ENCODE measurements around the gene KXD1. TPM values are rescaled to one million over a fixed set of nuclear protein-coding genes. Genes with fewer than 3 reads are reported as not detected.

Gene KXD1
- total and polyA plus RNA-seq, 7 experiments from 2014 or later = 70.3 to 108 (median 78.5) TPM

DNA sequence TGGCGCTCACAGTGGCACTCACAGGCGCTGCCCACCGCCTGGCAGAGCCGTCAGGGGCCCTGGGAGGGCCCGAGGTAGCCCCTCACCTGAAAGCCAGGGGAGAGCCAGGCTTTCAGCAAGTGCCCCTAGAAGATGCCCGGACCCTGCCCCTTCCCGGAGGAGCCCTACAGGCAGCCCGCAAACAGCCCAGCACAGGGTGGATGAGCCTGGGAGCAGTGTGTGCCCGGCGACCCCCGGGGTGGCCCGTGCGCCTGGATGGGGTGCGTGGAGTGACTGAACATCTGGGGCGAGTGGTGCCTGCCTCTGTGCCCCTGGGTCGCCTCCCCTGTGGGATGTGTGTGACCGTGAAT lies 47.5 kb downstream of the KXD1 start:
- no peaks in the 10 kb centered on the region for H3K36me3 ChIP-seq (ENCODE audit: control insufficient read depth in 2 of 3, insufficient read depth in 3 of 3, low read length in 3 of 3)
- CTCF ChIA-PET = no interaction called here
- Mint-ChIP-seq H3K4me1 (peaks cover 2 to 26% (median 13%) of the 10 kb centered on the region in 7 donors), H3K27ac (peak overlapping the region in 1 of 9 donors; percentile 67), H3K9me3 (peaks cover 0 to 3% (median 0%) of the 10 kb centered on the region in 11 donors), H3K36me3 (peaks cover 0 to 4% (median 0%) of the 10 kb centered on the region in 5 donors), H3K27me3 (peaks cover 47 to 70% (median 60%) of the 10 kb centered on the region in 5 donors), H3K4me3 (peak overlapping the region; percentile 3 to 82 (median 47))
- no peaks in the 10 kb centered on the region for H3K4me1 ChIP-seq (ENCODE audit: control insufficient read depth in 2 of 2, insufficient read depth in 2 of 2, low read length in 2 of 2)
- intact Hi-C loops (cut with micrococcal nuclease) = no loop called here
- DNase-seq = no peak
- POLR2A ChIA-PET = no interaction called here
- H3K9me3 ChIP-seq (ENCODE audit: control insufficient read depth in 2 of 3, low read length in 3 of 3) = no peaks in the 10 kb centered on the region
- H3K27ac ChIP-seq (ENCODE audit: low read depth, low read length) = no peak overlapping the region
- H3K27me3 ChIP-seq (ENCODE audit: control insufficient read depth in 2 of 2, insufficient read depth in 2 of 2, low read length in 2 of 2) = peaks cover 4 to 26% of the 10 kb centered on the region in 2 donors
- no peak for ATAC-seq
- no peak overlapping the region for H3K4me3 ChIP-seq (ENCODE audit: low read length)

DNA sequence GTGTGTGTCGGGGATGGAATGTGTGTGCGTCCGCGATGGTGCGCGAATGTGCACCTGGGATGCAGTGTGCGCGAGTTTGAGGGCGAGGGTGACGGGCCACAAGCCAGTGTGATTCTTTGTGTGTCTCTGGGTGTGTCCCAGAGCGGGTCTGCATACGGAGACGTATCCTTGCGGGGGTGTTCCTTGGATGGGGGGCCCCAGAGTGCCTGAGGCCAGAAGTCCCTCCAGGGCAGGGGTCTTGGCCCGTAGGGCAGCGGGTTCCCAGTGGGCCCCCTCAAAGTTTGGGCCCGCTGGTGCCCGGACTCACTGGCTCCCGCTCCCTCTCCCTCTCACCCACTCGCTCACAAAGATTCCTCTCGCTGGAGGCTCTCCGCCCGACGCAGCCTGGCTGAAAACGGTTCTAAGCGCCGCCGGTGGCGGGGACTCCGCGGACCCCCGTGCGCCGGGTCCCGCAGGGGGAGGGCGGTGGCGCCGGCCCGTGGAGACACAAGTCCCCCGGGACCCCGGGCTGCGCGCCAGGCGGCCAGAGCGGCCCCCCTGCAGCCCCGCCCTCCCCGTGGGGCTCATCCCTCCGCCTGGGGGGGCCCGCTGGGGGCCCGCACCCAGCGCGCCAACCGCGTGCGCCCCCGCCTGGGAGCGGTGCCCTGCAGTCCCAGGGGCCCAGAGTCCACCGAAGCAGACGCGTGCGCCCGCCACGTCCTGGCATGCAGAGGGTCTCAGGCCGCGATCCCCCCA lies 48.0 kb downstream of the KXD1 start:
- Mint-ChIP-seq H3K4me3 (peak overlapping the region; percentile 3 to 82 (median 47)), H3K36me3 (peaks cover 0 to 4% (median 0%) of the 10 kb centered on the region in 5 donors), H3K27me3 (peaks cover 47 to 73% (median 63%) of the 10 kb centered on the region in 5 donors), H3K4me1 (peaks cover 2 to 26% (median 13%) of the 10 kb centered on the region in 7 donors), H3K9me3 (peaks cover 0 to 3% (median 0%) of the 10 kb centered on the region in 11 donors), H3K27ac (peak overlapping the region in 1 of 9 donors; percentile 67)
- Histone ChIP-seq H3K9me3 (ENCODE audit: control insufficient read depth in 2 of 3, low read length in 3 of 3) (no peaks in the 10 kb centered on the region), H3K27ac (ENCODE audit: low read depth, low read length) (no peak overlapping the region), H3K36me3 (ENCODE audit: control insufficient read depth in 2 of 3, insufficient read depth in 3 of 3, low read length in 3 of 3) (no peaks in the 10 kb centered on the region), H3K27me3 (ENCODE audit: control insufficient read depth in 2 of 2, insufficient read depth in 2 of 2, low read length in 2 of 2) (peaks cover 4 to 30% of the 10 kb centered on the region in 2 donors), H3K4me3 (ENCODE audit: low read length) (no peak overlapping the region), H3K4me1 (ENCODE audit: control insufficient read depth in 2 of 2, insufficient read depth in 2 of 2, low read length in 2 of 2) (no peaks in the 10 kb centered on the region)
- no peak for ATAC-seq
- intact Hi-C loops (cut with micrococcal nuclease) = no loop called here
- ChIA-PET CTCF (no interaction called here), POLR2A (no interaction called here)
- no peak for DNase-seq

DNA sequence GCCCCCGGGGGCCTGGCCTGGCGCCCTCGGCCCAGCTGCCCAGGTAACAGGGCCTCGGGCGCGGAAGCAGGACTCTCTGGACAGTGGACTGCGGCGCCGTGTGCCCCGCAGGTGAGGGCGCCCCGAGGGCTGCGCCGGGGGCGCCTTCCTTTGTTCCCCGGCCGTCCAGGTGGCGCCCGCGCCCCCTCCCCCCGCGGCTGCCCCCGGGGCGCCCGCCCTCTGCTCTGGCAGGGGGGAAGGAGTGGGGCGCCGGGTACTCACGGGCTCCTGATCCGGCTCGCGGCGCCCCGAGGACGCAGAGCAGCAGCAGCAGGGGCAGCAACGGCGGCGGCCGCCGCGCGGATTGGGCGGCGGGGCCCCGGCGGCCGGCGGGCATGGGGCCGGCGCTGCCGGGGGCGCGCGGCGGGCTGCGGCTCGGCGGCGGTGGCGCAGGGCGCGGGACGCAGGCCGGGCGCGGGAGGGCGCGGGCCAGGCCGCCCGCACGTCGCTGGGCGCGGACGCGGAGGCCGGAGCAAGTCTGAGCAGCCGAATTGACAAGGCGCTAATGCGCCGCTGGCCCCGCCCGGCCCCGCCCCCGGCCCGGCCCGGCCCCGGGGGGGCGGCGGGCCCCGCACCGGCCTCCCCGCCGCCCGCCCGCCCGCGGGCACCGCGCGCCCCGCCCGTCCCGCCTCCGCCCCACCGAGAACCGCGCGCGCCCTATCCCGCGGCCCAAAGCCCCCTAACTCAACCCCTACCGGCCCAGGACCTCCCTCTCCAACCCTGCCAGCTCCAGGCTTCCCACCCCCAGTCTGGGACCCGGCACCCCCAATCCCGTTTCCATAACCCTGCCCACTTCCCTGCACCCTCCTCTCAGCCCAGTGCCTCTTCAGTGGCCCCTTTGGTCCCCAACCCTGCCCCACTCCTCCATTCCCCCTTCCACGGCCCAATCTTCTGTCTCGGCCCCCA lies 48.9 kb downstream of the KXD1 start, which contains the start of gene CRLF1:
Gene CRLF1 (minus strand): TSS at position 519 of the 945 bp plus-strand sequence. CDS start 143 bp downstream, at position 376.
- peaks cover 0 to 5% of the 10 kb centered on the region in 2 donors for H3K4me1 ChIP-seq (ENCODE audit: control insufficient read depth in 2 of 2, insufficient read depth in 2 of 2, low read length in 2 of 2)
- ATAC-seq = no peak

DNA sequence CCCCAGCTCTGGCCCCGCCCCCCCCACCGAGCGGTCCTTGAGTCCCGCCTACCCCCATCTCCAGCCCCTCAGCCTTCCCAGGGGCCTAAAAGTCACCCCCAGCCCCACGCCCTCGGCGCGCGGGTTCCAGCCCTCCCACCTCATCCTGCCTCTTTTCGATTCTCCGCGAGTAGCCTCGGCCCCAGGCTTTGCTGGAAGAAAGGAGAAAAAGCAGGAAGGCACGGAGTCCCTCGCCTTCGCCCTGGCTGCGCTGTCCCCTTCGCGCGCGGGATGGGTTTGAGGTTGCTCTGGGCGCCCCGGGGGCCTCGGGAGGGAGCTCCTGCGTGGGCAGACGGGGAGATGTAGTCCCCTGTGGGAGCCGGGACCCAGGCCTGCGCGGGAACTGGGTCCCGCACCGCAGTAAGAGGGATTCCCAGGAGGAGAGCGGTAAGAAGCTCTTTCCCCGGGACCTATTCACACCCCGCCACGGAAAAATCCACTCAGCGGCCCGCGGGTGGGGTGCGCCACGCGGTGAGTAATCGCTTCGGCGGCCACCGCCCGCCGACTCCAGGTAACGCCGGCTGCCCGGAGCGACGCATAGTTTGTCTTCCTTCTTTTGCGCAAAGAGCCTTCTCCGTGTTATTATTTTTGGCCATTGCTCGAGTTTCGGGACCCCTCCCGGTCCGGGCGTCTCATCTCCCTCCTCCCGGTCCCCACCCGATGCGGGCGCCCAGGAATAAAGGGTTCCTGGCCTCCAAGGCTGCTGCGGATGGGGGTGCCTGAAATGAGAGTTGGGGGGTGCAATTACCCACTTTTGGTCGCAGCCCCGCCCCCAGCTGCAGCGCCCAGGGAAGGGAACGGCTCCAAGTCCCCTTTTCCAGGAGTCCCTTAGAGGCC lies 49.8 kb downstream of the KXD1 start:
- ChIA-PET POLR2A (no interaction called here), CTCF (no interaction called here)
- Histone ChIP-seq H3K27ac (ENCODE audit: low read depth, low read length) (no peak overlapping the region), H3K4me3 (ENCODE audit: low read length) (no peak overlapping the region), H3K9me3 (ENCODE audit: control insufficient read depth in 2 of 3, low read length in 3 of 3) (no peaks in the 10 kb centered on the region), H3K36me3 (ENCODE audit: control insufficient read depth in 2 of 3, insufficient read depth in 3 of 3, low read length in 3 of 3) (no peaks in the 10 kb centered on the region), H3K4me1 (ENCODE audit: control insufficient read depth in 2 of 2, insufficient read depth in 2 of 2, low read length in 2 of 2) (peaks cover 7 to 11% of the 10 kb centered on the region in 2 donors), H3K27me3 (ENCODE audit: control insufficient read depth in 2 of 2, insufficient read depth in 2 of 2, low read length in 2 of 2) (peaks cover 8 to 40% of the 10 kb centered on the region in 2 donors)
- Mint-ChIP-seq H3K27me3 (peaks cover 49 to 77% (median 63%) of the 10 kb centered on the region in 5 donors), H3K27ac (no peak overlapping the region), H3K9me3 (peaks cover 0 to 3% (median 0%) of the 10 kb centered on the region in 11 donors), H3K36me3 (peaks cover 0 to 4% (median 0%) of the 10 kb centered on the region in 5 donors), H3K4me3 (peak overlapping the region in 4 of 10 donors; percentile 11 to 65 (median 22)), H3K4me1 (peaks cover 12 to 38% (median 26%) of the 10 kb centered on the region in 7 donors)
- no peak for DNase-seq
- intact Hi-C loops (cut with micrococcal nuclease) = no loop called here
- ATAC-seq = no peak

More for the DNA sequence above, 48.9 kb downstream of the KXD1 start, which contains the start of gene CRLF1:
- ChIA-PET POLR2A (no interaction called here), CTCF (no interaction called here)
- H3K4me3 ChIP-seq (ENCODE audit: low read length) = no peak within 1 kb of the TSS
- peaks cover 0 to 4% (median 0%) of the 10 kb centered on the region in 5 donors for H3K36me3 Mint-ChIP-seq
- H3K27ac Mint-ChIP-seq = peak within 1 kb of the TSS in 1 of 9 donors; percentile 67
- DNase-seq = no peak
- H3K4me3 Mint-ChIP-seq = peak within 1 kb of the TSS in 5 of 10 donors; percentile 11 to 76 (median 45)
- H3K27ac ChIP-seq (ENCODE audit: low read depth, low read length) = no peak within 1 kb of the TSS
- H3K9me3 Mint-ChIP-seq = peaks cover 0 to 3% (median 0%) of the 10 kb centered on the region in 11 donors
- H3K36me3 ChIP-seq (ENCODE audit: control insufficient read depth in 2 of 3, insufficient read depth in 3 of 3, low read length in 3 of 3) = no peaks in the 10 kb centered on the region
- peaks cover 51 to 76% (median 64%) of the 10 kb centered on the region in 5 donors for H3K27me3 Mint-ChIP-seq
- intact Hi-C loops (cut with micrococcal nuclease) = no loop called here
- H3K4me1 Mint-ChIP-seq = peaks cover 6 to 31% (median 19%) of the 10 kb centered on the region in 7 donors
- H3K9me3 ChIP-seq (ENCODE audit: control insufficient read depth in 2 of 3, low read length in 3 of 3) = no peaks in the 10 kb centered on the region
- peaks cover 4 to 35% of the 10 kb centered on the region in 2 donors for H3K27me3 ChIP-seq (ENCODE audit: control insufficient read depth in 2 of 2, insufficient read depth in 2 of 2, low read length in 2 of 2)

DNA sequence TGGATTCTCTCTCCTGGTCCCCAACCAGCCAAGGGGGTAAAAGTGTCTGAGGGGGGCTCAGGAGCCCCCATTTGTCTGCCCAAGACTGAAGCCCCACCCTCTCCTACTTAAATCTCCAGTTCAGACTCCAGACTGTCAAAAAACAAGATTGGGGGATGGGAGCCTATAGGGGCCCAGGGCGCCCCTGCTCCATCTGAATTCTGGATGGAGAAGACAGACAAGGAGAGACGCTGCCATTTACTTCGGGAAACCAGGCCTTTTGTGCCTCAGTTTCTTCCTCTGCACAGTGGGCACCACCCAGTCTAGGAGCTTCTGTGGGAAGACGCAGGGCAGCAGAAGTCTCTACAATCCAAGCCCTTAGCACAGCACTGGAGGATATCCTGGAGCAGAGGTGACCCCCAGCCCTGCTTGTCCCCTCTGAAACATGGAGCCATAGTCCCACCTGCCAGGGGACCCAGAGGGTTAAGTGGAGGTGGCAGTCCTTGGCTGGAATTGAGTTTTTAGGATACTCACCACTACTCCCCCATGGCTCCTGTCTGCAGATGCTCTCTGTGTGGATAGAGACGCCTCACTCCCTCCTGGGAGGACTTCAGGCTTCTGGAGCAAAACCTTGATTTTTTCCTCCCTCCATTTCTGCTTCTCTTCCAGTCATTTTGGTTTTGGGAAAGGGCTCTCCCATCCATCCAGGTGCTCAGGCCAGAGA lies 50.6 kb downstream of the KXD1 start:
- Histone ChIP-seq H3K4me1 (ENCODE audit: control insufficient read depth in 2 of 2, insufficient read depth in 2 of 2, low read length in 2 of 2) (peaks cover 11 to 12% of the 10 kb centered on the region in 2 donors), H3K4me3 (ENCODE audit: low read length) (no peak overlapping the region), H3K36me3 (ENCODE audit: control insufficient read depth in 2 of 3, insufficient read depth in 3 of 3, low read length in 3 of 3) (no peaks in the 10 kb centered on the region), H3K9me3 (ENCODE audit: control insufficient read depth in 2 of 3, low read length in 3 of 3) (no peaks in the 10 kb centered on the region), H3K27me3 (ENCODE audit: control insufficient read depth in 2 of 2, insufficient read depth in 2 of 2, low read length in 2 of 2) (peaks cover 8 to 37% of the 10 kb centered on the region in 2 donors), H3K27ac (ENCODE audit: low read depth, low read length) (no peak overlapping the region)
- intact Hi-C loops (cut with micrococcal nuclease) = no loop called here
- DNase-seq = no peak
- CTCF ChIA-PET = no interaction called here
- H3K27me3 Mint-ChIP-seq = peaks cover 47 to 73% (median 59%) of the 10 kb centered on the region in 5 donors
- H3K4me3 Mint-ChIP-seq = peak overlapping the region in 5 of 10 donors; percentile 1 to 65 (median 39)
- peaks cover 8 to 35% (median 25%) of the 10 kb centered on the region in 7 donors for H3K4me1 Mint-ChIP-seq
- no peak overlapping the region for H3K27ac Mint-ChIP-seq
- POLR2A ChIA-PET = no interaction called here
- ATAC-seq = no peak
- peaks cover 0 to 4% (median 0%) of the 10 kb centered on the region in 5 donors for H3K36me3 Mint-ChIP-seq
- peaks cover 0 to 3% (median 0%) of the 10 kb centered on the region in 11 donors for H3K9me3 Mint-ChIP-seq
